Activated CD8-positive, alpha-beta memory T cell treated with anti-CD3 and anti-CD28 coated beads, Interleukin-2, amount 50 U/mL, for 24 hours (primary cell): ENCODE results near the gene TBL1X.
"Not testable (repeated sequence)": the region's sequence is repeated elsewhere in the genome, so short reads cannot be mapped to it uniquely, and the experiment has no call there.

Experiments
- DNase-seq: peaks from one replicate; pipeline ENCODE4 v3.0.0-alpha.2; 2020; ENCODE audit errors: extremely low read depth

Gene TBL1X

DNA sequence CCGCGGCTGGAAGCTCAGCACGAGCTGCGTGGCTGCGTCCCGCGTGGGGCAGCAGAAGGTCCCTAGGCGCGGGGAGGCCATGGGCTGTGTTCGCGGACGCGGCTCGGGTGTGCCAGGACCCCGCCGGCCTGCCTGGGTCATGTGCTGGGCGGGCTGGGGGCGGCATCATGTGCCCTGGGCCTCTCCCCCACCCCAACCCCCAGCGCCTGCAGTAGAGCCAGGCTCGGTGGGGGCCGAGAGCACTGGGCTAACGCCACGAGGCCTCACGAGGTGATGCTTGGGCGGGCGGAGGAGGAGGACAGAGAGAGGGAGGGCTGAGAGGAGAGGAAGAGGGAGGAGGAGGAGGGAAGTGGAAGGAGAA, 300.9 kb downstream of the TBL1X start, which contains the start of gene GPR143:
Gene GPR143, minus strand, starts transcription at position 111 of the 361 bp plus-strand sequence. Its CDS starts 30 bp downstream, at position 81.
- no peak for DNase-seq

DNA sequence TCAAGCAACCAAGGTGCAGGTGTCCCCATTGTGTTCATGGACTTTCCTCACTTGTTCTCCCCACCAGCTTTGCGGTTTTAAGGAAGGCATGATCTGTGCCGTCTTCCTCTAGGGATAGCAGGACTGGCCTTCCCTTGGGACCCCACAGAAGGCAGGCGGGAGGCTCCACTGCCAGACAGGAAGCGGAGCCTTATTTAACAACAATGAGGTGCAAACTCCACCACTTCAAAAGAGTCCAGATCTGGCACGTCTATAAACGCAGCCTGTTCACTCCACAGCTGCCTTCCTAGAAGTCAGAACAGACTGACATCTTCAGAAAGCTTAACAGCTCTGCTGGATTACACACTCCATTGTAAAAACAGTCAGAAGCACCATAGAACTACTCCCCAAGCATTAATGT, 302.5 kb downstream of the TBL1X start:
- DNase-seq: no peak

DNA sequence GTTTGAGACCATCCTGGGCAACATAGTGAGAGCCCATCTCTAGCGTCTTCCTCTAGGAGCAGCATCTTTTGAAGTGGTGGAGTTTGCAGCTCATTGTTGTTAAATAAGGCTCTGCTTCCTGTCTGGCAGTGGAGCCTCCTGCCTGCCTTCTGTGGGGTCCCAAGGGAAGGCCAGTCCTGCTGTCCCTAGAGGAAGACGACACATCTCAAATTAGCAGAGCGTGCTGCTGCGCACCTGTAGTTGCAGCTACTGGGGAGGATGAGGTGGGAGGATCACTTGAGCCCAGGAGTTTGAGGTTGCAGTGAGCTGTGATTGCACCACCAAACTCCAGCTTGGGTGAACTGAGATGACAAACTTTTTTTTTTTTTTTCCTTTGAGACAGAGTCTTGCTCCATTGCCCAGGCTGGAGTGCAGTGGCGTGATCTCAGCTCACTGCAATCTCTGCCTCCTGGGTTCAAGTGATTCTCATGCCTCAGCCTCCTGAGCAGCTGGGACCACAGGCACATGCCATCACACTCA, 303.5 kb downstream of the TBL1X start:
- DNase-seq: not testable (repeated sequence)

DNA sequence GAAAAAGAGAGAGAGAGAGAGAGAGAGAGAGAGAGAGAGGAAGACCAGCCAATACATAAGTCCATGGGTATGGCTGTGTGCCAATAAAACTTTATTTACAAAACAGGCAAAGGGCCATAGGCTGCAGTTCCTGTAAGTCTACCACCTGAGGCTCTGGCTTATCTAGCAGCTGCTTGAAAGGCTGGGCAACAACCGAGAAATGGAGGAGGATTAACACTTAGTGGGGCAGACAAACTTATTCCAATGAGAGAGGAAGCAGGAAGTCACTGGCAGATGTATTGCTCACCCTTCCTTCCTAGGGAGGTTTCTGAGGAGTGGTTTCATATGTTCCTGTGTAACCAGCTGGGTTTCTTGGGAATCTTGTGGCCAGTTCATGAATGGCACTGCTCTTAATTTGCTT, 305.5 kb downstream of the TBL1X start:
- DNase-seq: no peak

DNA sequence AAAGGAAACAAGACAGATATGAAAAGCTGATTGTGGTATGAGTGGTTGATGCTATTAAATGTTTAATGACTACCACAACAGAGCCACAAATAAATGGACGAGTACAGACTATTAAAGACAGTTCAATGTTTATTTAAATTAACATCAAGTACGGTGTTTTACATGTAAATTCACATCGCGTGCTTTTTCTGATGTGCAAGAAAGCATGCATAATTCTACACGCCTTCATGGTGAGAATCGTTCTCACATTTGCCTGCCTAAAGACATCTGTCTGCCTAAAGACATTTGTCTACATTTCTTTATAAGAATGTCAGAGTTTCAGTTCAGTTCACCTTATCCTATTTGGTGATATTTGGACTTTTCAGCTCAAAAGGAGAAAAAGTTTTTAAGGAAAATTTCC, 308.1 kb downstream of the TBL1X start:
- DNase-seq: no peak

DNA sequence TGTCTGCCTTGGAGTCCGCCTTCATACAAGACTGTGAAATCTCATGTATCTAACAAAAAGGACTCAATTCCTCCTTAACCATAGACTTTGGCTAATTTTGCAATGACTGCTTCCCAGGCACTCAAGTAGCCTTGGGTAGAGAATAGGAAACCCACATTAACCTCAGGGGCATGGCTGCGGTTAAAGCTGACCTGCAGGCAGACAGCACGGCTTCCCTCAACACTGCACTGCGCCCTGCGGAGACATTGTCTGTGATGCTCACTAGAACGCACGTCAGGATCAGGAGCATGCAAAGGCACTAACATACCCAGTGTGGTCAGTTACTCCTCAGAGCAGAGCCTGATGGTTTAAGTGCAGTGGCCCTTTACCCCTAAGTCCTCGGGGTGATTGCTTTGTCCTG, 311.1 kb downstream of the TBL1X start:
- DNase-seq: no peak

DNA sequence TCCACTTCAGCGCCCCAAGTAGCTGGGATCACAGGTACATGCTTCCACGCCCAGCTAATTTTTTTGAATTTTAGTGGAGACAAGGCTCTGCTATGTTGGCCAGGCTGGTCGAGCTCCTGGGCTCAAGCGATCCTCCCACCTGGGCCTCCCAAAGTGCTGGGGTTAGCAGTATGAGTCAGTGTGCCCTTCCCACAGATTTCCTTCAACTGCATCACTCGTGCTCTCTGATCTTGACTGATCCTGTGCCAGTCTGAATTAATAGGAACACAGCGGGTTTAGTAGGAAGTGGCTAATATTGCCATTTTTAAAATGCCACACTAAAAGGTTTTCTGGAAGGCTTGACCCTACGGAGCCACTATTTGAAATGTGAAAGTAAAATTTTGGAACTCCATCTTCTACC, 317.1 kb downstream of the TBL1X start:
- DNase-seq: no peak

DNA sequence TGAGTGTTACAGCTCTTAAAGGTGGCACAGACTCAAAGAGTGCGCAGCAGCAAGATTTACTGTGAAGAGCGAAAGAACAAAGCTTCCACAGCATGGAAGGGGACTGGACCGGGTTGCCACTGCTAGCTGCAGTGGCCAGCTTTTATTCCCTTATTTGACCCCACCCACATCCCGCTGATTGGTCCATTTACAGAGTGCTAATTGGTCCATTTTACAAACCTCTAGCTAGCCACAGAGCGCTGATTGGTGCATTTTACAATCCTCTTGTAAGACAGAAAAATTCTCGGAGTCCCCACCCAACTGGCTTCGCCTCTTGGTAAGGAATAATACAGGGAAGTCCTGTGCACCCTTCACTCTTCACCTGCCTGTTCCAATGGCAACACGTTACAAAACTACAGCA, 319.5 kb downstream of the TBL1X start:
- DNase-seq: no peak

DNA sequence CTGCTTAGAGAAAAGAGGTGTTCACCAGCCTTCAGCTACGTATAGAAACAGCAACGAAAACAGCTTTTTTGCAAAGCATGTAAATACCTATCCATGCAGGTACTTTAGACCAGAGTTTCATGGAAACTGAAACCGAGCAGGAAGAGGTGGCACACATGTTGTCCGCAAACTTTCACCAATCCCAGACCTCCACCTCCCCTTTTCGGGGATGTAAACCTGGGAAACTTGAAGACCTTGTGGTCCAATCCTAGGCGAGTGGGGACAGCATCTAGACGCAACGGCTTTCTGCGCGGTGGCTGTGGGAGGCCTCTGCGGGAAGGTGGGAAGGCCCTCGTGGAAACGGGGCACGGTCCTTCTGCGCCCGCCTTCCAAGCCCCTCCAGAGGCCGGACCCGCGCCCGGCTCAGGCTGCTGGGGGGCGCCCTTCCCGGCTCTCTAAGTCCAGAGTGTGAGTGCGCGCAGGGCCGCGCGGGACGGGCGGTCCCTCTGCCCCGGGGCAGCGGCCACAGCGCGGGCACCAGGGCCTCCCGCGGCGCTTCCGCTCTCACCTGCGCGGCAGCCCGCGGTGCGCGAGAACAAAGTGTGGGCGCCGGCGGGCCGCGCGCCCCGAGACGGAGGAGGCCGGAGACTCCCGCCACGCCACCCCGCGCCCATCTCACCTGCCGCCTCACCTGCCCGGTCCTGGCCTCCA, 320.5 kb downstream of the TBL1X start:
- DNase-seq: no peak

DNA sequence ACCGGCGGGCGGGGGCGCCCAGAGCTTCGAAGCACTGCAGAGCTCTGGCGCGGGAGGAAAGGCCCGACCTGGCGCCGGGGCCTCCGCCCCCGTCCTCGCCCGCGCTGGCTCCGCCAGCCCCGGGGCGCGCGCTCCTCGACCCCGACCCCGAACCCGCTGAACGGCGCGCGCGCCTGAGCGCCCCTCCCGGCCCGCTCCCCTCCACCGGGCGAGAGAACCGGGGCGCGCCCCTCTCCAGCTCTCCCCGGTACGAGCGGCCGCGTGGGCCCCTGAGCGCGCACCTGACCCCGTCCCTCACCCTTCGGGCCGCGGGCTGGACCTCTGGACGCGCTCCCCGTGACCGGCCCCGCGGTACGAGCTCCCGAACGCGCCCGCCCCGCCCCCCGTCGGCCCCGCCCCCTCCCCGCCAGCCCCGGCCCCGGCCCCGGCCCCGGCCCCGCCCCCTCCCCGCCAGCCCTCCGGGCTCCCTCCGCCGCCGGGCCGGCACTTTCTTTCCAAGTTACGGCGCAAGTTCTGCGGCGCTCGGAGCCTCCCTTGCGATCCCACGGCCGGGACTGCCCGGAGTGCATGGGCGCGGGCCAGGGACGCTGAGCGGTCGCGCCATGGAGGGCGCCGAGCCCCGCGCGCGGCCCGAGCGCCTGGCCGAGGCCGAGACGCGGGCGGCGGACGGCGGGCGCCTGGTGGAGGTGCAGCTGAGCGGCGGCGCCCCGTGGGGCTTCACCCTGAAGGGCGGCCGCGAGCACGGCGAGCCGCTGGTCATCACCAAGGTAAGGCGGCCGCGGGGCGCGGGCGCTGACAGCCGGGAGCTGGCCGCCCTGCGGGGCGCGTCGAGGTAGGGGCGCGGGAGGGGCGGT, 321.3 kb downstream of the TBL1X start, which contains the start of gene SHROOM2:
Gene SHROOM2, plus strand, starts transcription at position 486 of the 854 bp plus-strand sequence. Its CDS starts 117 bp downstream, at position 603.
- no peak for DNase-seq

DNA sequence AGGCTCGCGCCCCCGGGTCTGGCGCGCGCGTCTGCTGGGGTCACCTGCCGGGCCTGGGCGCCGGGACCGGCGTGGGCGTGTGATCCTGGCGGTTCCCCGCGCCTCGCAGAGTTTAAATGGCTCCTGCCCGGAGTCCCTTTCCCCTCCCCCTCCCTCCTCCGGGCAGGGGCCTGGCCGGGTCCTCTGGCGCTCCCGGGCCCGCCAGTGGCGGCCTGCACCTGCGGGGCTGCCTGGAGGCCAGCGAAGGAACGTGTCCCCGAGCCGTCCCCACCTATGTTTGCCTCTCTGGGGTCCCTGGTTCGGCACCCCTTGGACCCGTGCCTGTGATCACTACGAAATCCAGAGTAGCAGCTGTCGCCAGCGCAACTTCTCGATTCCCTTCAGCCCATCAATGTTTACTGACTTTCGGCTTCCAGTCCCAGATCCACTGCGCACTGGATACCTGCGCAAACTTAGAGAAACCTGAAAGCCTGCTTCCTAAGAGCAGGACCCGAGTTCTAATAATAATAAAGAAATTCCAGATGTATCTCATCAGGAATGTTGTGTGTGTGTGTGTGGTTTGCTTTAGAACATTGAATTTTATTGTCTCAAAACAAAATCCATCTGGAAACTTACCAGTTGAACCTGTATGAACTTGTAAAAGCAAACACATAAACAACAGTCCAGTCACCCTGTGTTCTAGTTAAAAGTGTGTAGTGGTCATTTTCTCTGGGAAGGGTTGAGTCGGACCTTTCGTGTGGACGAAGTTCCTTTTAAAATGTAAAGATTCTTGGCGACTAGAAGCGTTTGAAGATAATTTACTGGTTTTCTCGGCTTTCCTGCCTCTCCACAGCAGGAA, 322.2 kb downstream of the TBL1X start:
- no peak for DNase-seq

DNA sequence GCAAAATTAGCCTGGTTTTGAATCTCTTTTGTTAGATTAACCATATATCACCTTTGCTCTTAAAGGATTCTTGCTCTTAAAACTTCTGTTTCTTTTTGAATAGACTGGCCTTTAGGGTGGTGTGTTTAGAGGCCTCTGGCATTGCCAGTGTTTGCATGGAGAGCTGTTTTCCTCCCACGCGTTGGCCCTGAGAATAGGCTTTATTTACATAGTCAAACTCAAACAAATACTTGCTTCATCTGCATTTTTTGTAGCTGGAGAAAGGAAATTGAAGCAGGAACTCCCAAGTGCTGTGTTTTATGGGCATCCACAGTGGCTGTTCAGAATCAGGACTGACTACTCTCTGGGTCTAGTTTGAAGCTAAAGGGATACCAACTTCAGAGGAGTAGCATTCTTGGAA, 324.1 kb downstream of the TBL1X start:
- DNase-seq: no peak

DNA sequence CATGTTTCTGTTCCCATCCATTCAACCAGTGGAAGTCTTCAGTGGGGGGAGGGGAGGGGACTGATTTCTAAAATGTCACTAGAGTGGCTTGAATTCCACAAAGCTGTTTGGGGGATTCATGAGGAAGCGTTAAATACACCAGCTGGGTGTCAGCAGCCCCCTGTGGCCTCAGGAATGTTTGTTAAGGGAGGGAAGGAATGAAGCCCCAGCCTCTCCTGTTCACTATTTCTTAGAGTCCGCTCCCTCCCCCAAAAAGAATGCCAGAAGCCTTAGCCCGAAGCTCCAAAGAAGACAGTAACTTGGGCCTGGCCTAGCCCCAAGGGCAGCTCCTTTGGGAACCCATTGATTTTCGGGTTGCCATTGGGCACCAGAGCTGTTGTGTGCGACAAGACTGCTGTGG, 324.7 kb downstream of the TBL1X start:
- DNase-seq: no peak
